22Rv1 (cell line): ENCODE results near the gene COL6A2.

Experiments
- CTCF ChIP-seq: fragments of 450-650 bp; IDR thresholded peaks from 2 replicates; pipeline ENCODE4 v1.5.1; 2017; ENCODE audit warnings: mild to moderate bottlenecking
- ZFX ChIP-seq: fragments of 450-650 bp; IDR thresholded peaks from 2 replicates; pipeline ENCODE4 v1.6.1; 2017; ENCODE audit warnings: antibody characterized with exemption, borderline replicate concordance

GRCh38 chr21:46064870-46065214, 33.1 kb upstream of the COL6A2 start:
- TF ChIP-seq CTCF (no peak), ZFX (no peak)
